ENCODE measurements around the gene GLB1L2.

GLB1L2 gene

DNA sequence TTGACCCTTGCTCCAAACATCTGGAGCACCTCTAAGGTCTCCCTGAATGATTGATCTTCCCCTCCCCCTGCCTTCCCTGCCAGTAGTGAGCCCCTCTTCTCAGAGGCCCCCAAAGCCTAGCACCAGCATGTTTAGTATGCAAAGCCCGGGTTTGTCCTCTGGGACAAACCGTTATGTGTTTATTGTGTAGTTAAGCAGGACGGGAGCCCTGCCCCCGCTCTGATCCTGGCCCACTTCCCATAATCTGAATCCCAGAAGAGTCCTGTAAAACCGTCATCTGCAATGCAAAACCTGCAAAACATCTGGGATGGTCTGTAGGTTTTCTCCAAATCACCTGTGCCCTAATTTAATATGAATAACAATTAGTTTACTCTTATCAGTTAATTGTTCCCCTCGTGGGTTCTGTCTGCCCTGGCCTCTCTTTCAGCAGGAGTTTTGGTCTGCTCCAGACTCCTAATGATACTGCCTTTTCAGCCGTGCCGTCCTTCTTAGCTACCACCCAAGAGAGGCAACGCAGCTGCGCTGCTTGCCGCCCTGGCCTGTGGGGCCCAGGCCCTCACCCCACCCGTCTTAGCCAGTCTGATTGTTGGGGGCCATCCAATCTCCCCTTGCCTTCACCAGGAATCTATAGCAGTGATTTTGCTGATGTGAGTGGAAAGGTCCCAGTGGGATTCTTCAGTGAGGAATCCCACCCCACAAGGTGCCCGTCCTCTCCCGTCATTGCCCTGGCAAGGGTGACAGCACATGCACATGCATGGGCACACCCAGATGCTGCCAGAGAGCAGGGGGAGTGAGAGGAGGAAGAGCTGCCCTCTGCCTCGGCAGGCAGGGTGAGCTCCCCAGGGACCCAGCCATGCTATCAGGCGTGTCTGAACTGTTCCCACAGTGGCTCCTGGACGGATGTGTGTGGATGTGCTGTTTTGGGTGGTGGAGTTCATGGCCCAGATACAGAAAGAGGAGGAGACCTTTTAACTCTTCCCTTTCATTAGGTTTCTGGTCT lies 83.3 kb downstream of the GLB1L2 start:
- TF ChIP-seq, protein P1, sequence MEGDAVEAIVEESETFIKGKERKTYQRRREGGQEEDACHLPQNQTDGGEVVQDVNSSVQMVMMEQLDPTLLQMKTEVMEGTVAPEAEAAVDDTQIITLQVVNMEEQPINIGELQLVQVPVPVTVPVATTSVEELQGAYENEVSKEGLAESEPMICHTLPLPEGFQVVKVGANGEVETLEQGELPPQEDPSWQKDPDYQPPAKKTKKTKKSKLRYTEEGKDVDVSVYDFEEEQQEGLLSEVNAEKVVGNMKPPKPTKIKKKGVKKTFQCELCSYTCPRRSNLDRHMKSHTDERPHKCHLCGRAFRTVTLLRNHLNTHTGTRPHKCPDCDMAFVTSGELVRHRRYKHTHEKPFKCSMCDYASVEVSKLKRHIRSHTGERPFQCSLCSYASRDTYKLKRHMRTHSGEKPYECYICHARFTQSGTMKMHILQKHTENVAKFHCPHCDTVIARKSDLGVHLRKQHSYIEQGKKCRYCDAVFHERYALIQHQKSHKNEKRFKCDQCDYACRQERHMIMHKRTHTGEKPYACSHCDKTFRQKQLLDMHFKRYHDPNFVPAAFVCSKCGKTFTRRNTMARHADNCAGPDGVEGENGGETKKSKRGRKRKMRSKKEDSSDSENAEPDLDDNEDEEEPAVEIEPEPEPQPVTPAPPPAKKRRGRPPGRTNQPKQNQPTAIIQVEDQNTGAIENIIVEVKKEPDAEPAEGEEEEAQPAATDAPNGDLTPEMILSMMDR (IDR thresholded peaks at IDR 0.05; ENCODE audit: extremely low read depth, missing control alignments): no peak

DNA sequence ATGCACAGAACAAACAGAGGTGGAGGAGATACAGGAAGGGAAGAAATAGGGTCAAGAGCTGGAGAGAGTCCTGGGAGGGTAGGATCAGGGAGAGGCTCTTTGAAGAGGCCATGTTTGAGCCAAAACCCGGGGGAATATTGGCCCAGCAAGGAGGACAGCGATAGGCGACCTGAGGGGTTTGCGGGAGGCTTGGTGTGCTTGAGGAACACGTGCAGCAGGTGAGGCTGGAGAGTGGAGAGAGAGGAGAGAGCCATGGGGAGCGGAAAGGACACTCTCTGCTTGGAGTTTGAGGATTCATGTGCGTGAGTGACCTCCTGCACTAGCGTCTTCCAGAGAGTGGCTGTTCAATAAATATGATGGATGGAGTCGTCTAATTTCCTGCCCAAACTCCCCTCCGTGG lies 84.9 kb downstream of the GLB1L2 start:
- TF ChIP-seq, protein P1 (IDR thresholded peaks at IDR 0.05; ENCODE audit: extremely low read depth, missing control alignments): no peak
- DNase-seq (ENCODE audit: low spot score): no peak

More for the DNA sequence above, 83.3 kb downstream of the GLB1L2 start:
- DNase-seq (ENCODE audit: low spot score): no peak

DNA sequence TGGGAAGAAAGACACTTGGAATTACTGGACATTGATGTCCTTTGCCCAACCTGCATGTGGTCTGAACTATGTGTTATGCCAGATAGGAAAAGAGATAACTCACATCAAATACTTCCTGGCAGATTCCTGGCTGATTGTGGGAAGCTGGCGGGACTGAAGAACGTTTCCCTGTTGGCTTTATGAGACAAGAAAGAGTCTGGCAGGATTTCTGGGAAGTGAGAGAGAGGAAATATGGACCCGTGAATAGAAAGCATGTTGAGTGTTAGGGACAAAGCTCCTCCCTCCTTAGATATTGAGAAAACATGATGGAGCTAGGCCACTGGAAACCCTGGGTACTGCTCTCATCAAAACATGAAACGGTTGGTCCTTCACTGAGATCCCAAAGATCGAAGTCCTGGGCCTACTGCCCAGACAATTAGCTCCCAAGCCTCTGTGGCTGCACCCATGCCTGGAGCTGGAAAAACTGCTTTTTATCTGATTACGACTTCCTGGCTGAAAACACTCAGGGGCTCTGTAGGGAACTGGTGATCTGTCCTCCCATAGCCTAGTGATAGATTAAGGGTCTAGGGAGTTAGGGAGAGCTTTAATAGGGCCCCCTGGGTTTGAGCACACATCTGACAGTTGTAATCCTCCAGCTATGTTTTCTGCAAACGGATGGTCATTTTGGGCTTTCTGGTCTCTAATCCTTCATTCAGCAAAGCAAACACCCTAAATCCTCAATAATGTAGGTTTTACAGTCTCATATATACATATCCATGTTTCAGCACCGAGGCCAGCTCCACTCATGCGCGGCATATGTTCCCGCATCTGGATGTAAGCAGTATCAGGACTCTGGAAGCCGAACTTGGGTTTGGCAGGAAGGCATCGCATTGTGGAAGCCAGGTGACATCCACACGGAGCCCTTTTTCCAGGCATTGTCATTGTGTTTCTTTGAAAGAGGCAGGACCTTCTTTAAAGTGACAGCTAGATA lies 86.4 kb downstream of the GLB1L2 start:
- TF ChIP-seq, protein P1 (IDR thresholded peaks at IDR 0.05; ENCODE audit: extremely low read depth, missing control alignments): no peak
- no peak for DNase-seq (ENCODE audit: low spot score)

DNA sequence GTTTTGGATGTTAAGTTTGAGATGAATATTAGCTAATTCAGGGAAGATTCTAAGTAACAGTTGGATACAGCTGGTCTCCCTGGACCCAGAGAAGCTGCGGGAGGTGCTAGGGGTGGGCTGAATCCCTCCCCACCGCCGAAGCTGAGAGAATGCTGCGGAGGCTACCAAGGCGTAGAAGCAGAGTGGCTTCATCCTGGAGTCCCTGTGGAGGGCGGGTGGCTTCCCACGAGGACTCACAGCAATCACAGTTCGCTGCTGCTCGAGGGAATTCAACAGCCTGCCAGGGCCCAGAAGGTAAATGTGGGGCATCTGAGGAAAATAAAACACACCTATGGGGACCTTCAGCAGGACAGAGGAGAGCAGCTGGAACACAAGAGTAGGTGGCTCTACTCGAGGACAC lies 91.3 kb downstream of the GLB1L2 start:
- DNase-seq (ENCODE audit: low spot score): no peak
- TF ChIP-seq, protein P1 (IDR thresholded peaks at IDR 0.05; ENCODE audit: extremely low read depth, missing control alignments): no peak

DNA sequence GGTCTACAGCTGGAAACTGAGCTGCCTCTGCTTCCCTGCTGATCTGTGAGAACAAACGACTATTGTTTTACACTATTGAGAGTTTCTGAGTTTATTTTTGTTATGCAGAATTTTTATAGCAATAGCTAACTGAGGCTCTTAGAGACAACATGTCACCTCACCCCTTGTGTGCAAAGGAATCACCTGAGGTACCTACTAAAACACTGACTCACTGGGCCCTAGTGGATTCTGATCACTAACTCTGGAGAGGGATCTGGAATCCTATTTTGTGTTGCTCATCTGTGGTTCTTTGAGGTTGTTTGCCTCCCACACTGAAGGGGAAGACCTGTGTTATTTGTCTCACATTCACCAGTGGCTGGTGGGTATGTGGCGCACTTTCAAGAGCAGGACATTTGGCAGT lies 93.6 kb downstream of the GLB1L2 start:
- DNase-seq (ENCODE audit: low spot score): no peak
- TF ChIP-seq, protein P1 (IDR thresholded peaks at IDR 0.05; ENCODE audit: extremely low read depth, missing control alignments): no peak
